OCI-LY1 (cell line): ENCODE measurements around the gene ARMC9.
"Not testable (repeated sequence)": the region's sequence is repeated elsewhere in the genome, so short reads cannot be mapped to it uniquely, and the experiment has no call there.

Source experiments
- CTCF ChIP-seq: fragments of 200-600 bp; sonication (generic), shearing (Covaris generic); IDR thresholded peaks from 2 replicates; pipeline ENCODE4 v1.5.1; 2017; ENCODE audit warnings: mild to moderate bottlenecking, antibody characterized with exemption, low read length, moderate library complexity, mixed read lengths
- EZH2 ChIP-seq: fragments of 200-600 bp; sonication (generic), shearing (Covaris generic); IDR thresholded peaks from 2 replicates; pipeline ENCODE4 v1.8.0; 2017; ENCODE audit warnings: borderline replicate concordance, mixed run types, mild to moderate bottlenecking, antibody characterized with exemption, low read length, moderate library complexity, mixed read lengths

GRCh38 chr2:231404183-231404578 lies 205.8 kb downstream of the ARMC9 start:
- not testable (repeated sequence) for TF ChIP-seq CTCF, EZH2
